T-helper 22 cell (primary cell): ENCODE results near the gene MATR3.
"Not testable (repeated sequence)": the region's sequence is repeated elsewhere in the genome, so short reads cannot be mapped to it uniquely, and the experiment has no call there.

ENCODE experiments used
- DNase-seq: peaks from one replicate; pipeline ENCODE4 v3.0.0-alpha.2; 2020; ENCODE audit warnings: low read depth

MATR3 gene, protein sequence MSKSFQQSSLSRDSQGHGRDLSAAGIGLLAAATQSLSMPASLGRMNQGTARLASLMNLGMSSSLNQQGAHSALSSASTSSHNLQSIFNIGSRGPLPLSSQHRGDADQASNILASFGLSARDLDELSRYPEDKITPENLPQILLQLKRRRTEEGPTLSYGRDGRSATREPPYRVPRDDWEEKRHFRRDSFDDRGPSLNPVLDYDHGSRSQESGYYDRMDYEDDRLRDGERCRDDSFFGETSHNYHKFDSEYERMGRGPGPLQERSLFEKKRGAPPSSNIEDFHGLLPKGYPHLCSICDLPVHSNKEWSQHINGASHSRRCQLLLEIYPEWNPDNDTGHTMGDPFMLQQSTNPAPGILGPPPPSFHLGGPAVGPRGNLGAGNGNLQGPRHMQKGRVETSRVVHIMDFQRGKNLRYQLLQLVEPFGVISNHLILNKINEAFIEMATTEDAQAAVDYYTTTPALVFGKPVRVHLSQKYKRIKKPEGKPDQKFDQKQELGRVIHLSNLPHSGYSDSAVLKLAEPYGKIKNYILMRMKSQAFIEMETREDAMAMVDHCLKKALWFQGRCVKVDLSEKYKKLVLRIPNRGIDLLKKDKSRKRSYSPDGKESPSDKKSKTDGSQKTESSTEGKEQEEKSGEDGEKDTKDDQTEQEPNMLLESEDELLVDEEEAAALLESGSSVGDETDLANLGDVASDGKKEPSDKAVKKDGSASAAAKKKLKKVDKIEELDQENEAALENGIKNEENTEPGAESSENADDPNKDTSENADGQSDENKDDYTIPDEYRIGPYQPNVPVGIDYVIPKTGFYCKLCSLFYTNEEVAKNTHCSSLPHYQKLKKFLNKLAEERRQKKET

DNA sequence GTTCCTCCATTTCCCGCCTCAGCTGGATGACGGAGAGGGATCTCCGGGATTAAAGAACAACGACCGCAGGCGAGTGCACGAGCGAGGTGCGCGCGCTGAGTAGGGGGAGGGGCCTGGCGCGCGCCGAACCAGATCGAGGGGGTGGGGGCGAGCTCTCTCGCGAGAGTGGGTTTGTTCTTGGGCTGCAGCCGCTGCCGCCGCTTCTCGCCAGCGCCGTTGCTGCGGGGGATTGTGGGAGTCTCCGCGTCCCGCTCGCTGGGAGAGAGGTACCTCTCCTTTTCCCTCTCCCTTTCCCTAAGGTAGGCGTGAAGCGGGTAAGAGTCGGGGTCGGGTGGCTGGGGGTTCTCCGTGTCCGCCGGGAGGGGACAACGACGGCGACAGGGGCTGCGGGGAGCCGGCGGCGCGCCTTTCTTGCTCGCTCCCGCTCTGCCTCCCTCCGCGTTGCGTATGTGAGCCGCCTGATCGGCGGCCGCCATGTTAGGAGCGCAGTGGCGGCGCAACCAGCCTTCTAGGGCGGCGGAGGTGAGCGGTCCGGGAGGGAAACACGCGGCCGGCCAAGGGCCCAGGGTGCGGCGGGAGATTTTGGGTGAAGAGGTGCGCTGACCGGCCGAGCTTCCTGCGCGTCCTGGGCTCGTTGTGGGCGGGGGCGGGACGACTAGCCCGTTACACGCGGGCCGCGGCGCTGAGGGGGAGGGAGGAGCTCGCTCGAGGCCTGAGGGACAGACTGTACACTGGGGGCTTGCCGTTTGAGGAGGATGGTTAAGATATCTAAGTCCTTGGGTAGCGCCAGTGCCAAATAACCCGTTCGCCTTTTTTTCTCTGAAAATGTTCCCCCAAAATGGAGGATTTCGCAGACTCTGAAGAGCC, at the start of gene MATR3:
Gene MATR3 (plus strand): TSS at position 234 of the 867 bp plus-strand sequence. CDS start 13,676 bp downstream, outside the sequence.
- peak; percentile 85 for DNase-seq

DNA sequence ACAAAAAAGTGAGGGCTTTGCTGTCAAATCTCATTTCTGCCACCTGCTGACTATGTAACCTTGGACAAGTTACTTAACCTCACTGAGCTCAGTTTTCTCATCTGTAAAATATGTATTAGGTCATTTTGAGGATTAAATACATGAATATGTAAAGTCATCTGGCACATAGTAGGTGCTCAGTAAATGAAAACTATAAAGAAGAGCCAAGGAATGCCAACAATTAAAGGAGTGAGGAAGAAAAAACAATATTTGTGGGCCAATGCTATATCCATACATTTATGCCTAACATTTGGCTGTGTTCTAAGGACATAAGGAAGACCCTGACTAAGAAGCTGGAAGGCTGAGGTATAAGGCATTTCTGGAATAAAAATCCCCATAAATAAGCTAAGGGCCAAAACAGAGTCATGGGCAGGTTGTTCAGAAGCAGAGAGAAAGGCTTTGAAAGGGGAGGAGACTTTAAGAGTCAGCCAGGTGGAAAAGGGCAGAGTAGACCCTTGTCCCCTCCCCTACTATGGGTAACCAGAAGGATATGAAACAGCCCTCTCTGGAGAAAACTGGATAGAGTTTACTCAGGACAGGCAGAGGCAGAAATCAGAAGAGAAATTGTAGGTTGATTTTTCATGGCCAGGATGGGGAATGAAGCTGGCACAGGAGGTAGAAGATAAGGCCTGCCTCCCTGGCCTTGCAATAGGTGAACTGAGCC, 47.8 kb upstream of the MATR3 start:
- no peak for DNase-seq

DNA sequence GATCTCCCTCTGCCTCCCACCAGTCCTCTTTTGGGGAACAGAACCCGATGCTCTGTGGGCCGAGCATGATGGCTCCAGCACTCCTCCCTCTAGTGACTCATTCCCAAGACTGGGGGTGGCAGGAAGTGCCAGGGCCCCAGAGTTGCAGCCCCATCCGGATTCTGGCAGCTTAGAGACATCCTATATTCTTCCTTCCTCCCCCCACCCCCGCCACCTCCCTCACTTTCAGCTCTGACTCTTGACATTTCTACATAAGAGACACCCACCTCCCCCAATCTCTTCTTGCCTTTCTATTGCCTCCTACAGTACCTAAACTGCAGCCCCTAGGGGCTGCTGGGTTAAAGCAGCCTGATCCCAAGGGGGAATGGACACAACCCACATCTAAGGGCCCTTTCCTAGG, 47.1 kb upstream of the MATR3 start:
- no peak for DNase-seq

DNA sequence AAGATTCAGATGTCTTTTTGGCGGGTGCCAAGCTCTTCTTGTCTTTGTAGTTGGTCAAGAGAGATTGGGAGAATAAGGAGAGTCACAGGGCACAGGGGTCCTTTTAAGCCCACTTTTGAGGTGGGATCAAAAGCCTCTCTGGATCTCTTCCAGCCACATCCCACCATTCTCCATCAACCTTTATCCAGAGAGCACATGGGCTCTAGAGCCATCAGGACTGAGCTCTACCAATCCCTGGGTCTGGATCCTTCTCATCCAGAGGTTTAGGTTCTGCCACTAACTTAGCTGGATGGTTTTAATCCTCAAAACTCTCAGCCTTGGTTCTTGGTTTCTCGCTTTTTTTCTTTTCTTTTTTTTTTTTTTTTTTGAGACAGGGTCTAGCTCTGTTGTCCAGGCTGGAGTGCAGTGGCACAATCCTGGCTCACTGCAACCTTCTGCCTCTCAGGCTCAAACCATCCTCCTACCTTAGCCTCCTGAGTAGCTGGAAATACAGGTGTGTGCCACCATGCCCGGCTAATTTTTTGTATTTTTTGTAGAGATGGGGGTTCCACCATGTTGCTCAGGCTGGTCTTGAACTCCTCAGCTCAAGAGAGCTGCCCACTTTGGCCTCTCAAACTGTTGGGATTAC, 44.6 kb upstream of the MATR3 start:
- no peak for DNase-seq

DNA sequence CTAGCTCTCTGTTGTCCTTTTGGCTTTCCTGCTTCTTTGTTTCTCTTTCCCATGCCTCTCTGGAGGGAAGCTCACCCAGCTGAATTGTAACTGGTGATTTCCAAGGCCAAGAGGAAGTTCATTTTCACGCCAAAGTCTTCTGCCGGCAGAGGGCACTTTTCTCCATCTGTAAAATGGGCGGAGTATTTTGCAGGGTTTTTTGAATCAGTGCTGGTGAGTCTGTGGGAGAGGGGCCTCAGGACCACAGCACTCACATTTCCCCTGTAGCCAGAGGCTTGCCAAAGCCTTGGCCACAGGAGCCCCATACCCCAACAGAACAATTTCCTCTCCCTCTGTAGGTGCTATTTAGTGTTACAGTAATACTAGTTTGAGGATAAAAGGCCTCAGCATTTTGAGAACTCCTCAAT, 42.3 kb upstream of the MATR3 start:
- no peak for DNase-seq

DNA sequence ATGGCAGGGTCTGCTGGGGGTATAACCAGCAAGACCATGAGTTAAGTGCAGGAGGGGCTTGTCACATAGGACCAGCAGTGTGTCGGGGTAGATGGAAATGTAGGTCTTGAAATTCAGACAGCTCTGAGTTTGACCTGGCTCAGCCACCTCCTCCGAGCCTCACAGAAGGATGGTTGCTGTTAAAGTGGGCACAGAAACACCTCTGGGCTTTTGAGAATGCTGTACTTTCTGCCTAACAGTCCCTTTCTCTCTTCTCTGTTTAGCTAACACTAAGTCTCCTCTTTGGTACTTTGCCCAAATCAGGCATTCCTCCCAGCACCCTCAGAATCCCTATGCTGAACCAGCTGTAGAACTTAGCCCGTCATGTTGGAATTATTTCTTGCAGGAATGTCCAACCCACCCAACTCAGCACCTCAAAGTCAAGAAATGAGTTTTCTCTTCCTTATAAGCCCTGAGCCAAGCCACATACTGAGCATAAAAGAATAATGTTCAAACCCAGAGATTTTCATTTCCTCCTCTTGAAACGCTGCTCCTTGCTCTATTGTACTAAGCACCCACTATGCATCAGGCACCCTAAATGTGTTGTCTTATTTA, 41.7 kb upstream of the MATR3 start:
- no peak for DNase-seq

DNA sequence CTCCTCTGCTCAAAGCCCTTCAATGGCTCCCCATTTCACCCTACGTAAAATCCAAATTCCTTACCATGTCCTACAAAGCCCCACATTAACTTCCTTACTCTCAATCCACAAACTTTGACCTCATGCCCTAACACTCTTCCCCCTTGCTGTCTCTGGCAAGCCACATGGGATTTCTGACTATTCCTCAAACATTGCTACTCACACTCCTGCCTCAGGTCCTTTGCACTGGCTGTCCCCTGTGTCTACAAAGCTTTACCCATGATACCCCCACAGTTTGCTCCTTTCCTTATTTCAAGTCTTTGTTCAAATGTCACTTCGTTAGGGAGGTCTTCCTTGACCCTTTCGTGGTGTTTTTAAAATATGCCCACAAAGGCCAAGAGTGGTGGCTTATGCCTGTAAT, 40.4 kb upstream of the MATR3 start:
- no peak for DNase-seq

DNA sequence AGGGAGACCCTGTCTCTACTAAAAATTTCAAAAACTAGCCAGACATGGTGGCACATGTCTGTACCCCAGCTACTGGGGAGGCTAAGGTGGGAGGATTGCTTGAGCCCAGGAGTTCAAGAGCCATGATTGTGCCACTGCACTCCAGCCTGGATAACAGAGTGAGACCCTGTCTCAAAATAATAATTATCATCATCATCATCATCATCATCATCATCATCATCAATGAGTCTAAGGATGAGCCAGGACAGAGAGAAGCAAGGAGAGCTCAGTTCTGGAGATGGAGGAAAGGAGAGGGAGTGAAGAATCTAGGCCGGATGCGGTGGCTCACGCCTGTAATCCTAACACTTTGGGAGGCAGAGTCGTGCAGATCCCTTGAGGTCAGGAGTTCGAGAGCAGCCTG, 36.7 kb upstream of the MATR3 start:
- DNase-seq, result no peak

DNA sequence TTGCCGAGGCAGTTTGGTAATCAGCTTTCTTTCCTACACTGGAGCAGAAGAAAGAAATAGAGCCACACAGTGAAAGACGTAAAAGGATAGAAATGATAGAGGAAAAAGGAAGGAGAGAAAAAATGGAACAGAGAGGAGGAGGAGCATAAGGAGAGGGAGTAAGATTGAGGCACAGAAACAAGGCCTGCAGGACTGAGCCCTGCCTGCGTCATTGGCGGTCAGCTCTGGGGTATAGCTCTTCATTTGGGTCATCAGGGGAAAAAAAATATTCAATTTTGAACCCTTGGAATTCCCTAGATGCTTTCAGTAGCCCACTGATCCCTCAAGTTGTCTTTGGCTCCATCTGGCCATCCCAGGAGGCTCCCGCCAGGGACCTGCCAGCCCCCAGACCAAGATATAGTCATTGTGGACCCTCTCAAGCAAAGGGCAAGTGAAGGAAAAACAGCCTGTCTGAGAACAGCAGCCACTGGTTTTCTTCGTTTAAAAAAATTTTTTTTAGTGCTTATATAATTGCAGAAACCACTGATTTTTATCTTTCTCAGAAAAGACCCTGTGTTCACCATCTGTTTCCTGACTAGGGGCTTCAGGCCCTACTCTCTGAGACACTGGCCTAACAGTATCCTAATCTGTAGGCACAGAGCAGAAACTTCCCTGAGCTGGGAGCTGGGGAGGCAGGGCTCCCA, 31.3 kb upstream of the MATR3 start:
- DNase-seq, result no peak

DNA sequence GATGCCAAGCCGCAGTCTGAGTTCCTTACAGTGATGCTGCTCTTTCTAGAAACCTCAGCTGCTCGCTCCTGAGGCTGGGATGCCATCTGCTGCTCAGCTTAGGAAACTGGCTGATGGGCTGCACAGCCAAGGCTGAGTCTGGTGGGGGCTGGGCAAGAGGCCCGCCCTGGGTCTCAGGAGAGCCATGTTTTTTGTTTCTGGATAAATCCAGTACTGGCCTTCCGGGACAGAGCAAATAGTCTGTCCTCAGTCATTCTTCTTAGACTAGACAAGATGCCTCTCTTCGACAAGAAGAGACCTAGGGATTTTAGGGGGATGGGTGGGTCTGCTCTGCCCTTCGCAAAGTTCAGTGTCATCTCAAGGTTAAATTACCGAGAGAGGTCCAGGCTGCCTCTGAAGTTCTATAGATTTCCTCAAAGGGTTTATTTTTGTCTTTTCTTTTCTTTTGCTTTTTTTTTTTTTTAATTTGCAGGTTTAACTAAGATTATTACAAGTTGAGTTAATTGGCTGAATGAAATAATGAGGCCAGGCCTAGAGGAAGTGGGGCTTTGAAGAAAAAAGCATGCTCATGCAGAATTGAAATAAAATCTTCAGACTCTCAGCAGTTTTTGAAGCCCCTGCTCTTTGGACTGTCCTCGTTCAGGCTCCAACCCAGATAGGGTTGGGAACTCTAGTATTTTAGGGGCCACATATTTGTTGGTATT, 30.6 kb upstream of the MATR3 start:
- DNase-seq, result peak; percentile 22

DNA sequence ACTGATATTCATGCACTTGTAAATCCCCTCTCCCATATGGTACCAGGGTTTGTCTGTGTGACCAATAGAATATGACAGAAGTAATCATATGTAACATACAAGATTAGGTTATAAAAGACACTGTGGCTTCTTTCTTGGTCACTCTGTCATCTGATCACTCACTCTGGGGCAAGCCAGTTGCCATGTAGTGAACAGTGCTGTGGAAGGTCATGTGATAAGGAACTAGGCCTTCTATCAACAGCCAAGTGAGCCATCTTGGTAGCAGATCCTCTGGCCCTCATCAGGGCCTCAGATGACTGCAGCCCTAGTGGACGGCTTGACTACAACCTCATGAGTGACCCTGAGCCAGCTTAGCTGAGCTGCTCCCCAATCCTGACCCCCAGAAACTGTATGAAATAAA, 30.0 kb upstream of the MATR3 start:
- no peak for DNase-seq

DNA sequence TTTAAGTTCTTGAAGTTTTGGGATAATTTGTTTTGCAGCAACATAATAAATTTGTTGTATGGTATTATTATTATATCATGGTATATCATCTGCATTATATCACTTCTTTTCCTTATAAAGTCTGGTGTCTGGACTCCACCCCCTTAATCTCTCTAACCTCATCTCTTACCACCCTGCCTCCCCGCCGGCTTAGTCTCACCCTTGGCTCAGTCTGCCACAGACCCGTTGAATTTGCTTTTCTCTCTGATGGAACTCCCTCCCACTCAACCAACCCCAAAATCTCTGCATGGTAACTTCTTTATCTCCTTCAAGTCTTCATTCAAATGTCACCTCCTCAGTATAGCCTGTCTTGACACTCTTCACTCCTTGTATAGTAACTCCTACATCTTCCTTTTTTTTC, 29.6 kb upstream of the MATR3 start:
- no peak for DNase-seq

DNA sequence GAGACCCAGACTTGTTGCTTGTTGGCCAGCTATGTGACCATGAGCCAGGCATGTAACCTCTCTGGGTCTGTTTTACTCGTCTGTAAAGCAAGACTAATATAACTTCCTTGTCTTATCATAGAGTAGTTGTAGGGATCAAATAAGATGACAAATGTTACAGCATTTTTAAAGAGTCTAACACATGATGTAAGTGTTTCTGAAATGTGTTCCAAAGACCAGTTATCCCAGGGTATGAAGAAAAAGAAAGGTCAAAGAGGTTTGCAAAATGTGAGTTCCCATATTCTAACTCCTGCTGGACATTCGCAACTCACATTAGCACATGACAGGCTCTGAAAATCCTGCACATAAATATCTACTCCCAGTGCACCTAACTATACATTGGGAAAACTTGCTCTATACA, 28.5 kb upstream of the MATR3 start:
- DNase-seq, result no peak

DNA sequence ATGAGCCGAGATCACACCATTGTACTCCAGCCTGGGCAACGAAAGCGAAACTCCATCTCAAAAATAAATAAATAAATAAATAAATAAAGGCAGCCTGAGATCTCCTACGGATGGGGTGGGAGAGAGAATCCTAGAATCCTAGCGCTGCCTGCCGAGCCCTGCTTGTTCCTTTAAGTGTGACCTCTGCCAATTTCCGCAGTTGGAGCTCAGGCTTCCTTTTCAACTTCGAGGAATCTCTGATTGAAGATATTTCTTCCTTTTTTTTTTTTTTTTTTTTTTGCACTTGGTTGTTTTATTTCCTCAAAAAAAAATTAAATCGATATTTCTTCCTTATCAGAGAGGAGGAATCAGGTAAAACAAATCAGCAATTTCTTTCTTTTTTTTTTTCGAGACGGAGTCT, 27.3 kb upstream of the MATR3 start:
- DNase-seq, result no peak

DNA sequence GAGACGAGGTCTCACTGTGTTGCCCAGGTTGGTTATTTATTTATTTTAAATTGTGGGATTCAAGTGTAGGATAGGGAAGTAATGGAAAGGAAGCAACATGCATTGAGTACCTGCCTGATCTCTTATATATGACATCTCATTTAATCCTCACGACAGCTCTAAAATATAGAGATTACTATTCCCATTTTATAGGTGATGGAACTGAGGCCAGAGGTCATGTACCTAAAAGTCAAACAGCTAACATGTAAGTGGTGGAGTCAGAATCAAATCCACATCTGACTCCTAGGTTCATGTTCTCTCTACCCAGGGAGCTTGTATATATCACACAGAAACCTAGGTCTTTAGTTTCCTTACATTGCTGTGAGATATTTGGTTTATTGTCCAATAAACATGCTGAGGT, 26.1 kb upstream of the MATR3 start:
- no peak for DNase-seq

DNA sequence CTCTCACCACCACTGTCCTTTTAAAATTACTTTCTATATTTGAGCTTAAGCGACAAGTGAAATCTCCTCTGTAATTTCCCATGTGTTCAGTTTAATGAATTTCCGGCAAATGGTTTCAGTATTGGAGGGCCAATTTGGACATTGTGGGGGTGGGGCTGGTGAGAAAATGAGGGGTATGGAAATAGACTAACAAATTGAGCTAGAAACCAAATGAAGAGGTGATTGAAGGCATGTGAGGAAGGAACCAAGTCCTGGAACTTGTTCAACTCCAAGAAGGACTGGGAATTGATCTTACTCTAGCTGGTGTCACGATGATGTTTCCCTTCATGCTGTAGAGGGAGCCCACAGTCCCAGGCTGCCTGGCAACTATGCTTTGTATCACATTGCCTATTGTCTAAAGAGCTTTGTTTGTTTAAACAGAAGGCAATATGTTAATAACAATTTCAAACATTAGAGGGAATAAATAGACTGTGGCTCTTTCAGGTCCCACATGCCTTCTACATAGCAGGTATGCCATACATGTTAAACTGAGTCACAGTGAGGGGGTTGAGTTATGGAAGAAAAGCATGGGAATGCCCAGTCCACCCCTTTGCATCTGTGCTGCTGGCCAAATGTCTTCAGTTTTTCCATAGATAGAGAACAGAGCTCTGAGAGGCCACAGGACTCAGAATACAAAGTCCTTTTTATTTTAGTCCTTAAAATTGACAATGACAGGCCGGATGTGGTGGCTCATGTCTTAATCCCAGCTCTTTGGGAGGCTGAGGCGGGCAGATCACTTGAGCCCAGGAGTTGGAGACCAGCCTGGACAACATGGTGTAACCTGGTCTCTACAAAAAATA, 25.0 kb upstream of the MATR3 start:
- no peak for DNase-seq

DNA sequence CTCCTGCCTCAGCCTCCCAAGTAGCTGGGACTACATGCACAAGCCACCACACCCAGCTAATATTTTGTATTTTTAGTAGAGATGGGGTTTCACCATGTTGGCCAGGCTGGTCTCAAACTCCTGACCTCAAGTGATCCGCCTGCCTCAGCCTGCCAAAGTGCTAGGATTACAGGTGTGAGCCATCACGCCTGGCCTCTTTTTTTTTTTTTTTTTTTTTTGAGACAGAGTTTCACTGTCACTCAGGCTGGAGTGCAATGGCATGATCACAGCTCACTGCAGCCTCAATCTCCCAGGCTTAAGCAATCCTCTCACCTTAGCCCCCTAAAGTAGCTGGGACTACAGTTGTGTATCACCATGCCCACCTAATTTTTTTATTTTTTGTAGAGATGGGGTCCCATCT, 22.8 kb upstream of the MATR3 start:
- not testable (repeated sequence) for DNase-seq

DNA sequence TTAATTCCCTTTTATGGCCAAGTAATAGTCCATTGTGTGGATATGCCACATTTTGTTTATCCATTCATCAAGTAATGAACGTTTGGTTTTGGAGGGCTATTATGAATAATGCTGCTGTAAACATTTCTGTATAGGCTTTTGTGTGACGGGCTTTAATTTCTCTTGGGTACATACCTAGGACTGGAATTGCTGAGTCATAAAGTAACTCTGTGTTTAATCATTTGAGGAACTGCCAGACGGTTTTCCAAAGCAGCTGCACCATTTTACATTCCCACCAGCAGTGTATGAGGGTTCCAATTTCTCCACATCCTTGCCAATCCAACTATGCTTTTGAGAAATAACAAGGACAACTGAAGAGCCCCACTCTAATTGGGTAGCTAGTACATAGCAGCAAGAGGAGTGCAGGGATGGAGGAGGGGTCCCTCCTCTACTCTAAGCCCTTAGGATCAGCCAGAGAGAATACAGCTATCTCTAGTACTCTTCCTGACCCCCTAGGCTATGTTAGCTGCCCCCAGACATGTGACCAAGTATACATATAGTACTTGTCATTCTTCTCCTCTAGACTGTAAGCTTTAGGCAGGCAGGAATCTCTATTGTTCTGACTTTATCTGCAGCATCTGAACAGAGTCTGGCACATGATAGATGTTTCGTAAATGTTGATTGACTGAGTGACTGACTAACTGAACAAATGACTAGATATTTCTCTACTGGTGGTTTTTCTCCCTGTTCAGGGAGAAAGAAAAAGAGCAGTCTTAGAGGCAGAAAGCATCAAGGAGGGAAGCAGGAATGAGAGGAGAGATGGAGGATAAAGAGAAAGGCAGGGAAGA, 22.1 kb upstream of the MATR3 start:
- no peak for DNase-seq
